Endothelial cell of umbilical vein (primary cell): ENCODE data around the gene SPINT2. TPM values are rescaled to one million over a fixed set of nuclear protein-coding genes. Genes with fewer than 3 reads are reported as not detected.

Source experiments
- BruUV-seq: library from RNA; stranded (reverse); fragments of 400-500 nt; replicated peaks from 2 replicates; lab custom pipeline; 2021; lab: Mats Ljungman, UMichigan
- CTCF ChIA-PET: fragments of 300-600, 350-600 bp; sonication (Branson Sonifier 250); formaldehyde crosslinking; loops from one replicate; lab custom pipeline; 2021; ENCODE audit warnings: antibody characterized with exemption, inconsistent platforms; lab: Charles Lee
- POLR2A ChIA-PET: fragments of 300-600, 350-600 bp; sonication (Branson Sonifier 250); formaldehyde crosslinking; loops from one replicate; lab custom pipeline; 2021; ENCODE audit warnings: antibody characterized with exemption, inconsistent platforms; lab: Charles Lee
- DNase-seq: peaks from one replicate; pipeline ENCODE4 v3.0.0-alpha.2; 2011; ENCODE audit warnings: low read depth, low spot score
- FAIRE-seq: peaks from 2 replicates; lab custom pipeline; 2011; peaks lifted over from hg19 to GRCh38; lab: Jason Lieb, UNC
- H2AFZ ChIP-seq: 2 replicates; pipeline ENCODE4 v1.6.0; 2012; ENCODE audit warnings: low read depth, low read length, control low read depth, inconsistent platforms
- H3K27ac ChIP-seq: 2 replicates; pipeline ENCODE4 v1.5.1; 2011; ENCODE audit warnings: low read depth, mild to moderate bottlenecking, control low read depth, low read length, moderate library complexity; ENCODE audit not compliant: insufficient read depth
- H3K27me3 ChIP-seq, 2 experiments: 2 replicates each; pipeline versions ENCODE4 v1.6.0 to v1.6.1; 2011; ENCODE audit warnings: low read length in 2 of 2, mixed read lengths in 1 of 2; ENCODE audit not compliant: control insufficient read depth in 2 of 2, insufficient read depth in 2 of 2
- H3K36me3 ChIP-seq, 2 experiments: 2 replicates in 1 of 2; 3 replicates in 1 of 2; pipeline ENCODE4 v1.5.1; 2011; ENCODE audit warnings: low read length in 2 of 2, mild to moderate bottlenecking in 1 of 2, moderate library complexity in 1 of 2; ENCODE audit not compliant: control insufficient read depth in 2 of 2, insufficient read depth in 2 of 2; ENCODE audit errors: extremely low read depth in 1 of 2
- H3K4me1 ChIP-seq: 3 replicates; pipeline ENCODE4 v1.5.1; 2011; ENCODE audit warnings: mild to moderate bottlenecking, low read length; ENCODE audit not compliant: control insufficient read depth, insufficient read depth; ENCODE audit errors: extremely low read depth
- H3K4me2 ChIP-seq: 2 replicates; pipeline ENCODE4 v1.6.1; 2011; ENCODE audit warnings: low read length, control low read depth, mixed read lengths; ENCODE audit not compliant: insufficient read depth
- H3K4me3 ChIP-seq, 3 experiments: fragments of 200-600 bp in 1 of 3; sonication (generic), shearing (Covaris generic) in 1 of 3; replicated peaks in 1 of 3; 2 replicates each; pipeline ENCODE4 v1.5.1; 2011 to 2016; ENCODE audit warnings: control low read depth in 3 of 3, low read length in 3 of 3, mild to moderate bottlenecking in 2 of 3, inconsistent platforms in 1 of 3, low read depth in 1 of 3, moderate library complexity in 1 of 3; ENCODE audit not compliant: insufficient read depth in 1 of 3
- H3K79me2 ChIP-seq: 2 replicates; pipeline ENCODE4 v1.6.0; 2012; ENCODE audit warnings: low read length, inconsistent platforms; ENCODE audit not compliant: control insufficient read depth, insufficient read depth
- H3K9ac ChIP-seq: replicated peaks from 2 replicates; pipeline ENCODE3; 2011; ENCODE audit warnings: low read length, control low read depth; ENCODE audit not compliant: insufficient read depth; ENCODE audit errors: extremely low read depth
- H3K9me1 ChIP-seq: replicated peaks from 3 replicates; pipeline ENCODE4 v1.6.0; 2011; ENCODE audit warnings: mild to moderate bottlenecking, low read length; ENCODE audit not compliant: control insufficient read depth, insufficient read depth; ENCODE audit errors: extremely low read depth
- H3K9me3 ChIP-seq: replicated peaks from 2 replicates; pipeline ENCODE4 v1.5.1; 2012; ENCODE audit warnings: low read length, inconsistent platforms; ENCODE audit not compliant: control insufficient read depth, insufficient read depth
- H4K20me1 ChIP-seq: replicated peaks from 2 replicates; pipeline ENCODE3; 2011; ENCODE audit warnings: mild to moderate bottlenecking, low read length; ENCODE audit not compliant: control insufficient read depth, insufficient read depth; ENCODE audit errors: extremely low read depth
- CTCF ChIP-seq, 2 donors: IDR thresholded peaks; 1 replicate in 1 of 2; 2 replicates in 1 of 2; pipeline ENCODE4 v1.5.1; 2011; ENCODE audit warnings: low read length in 2 of 2, mild to moderate bottlenecking in 2 of 2, moderate library complexity in 2 of 2, control low read depth in 1 of 2, inconsistent platforms in 1 of 2, low read depth in 1 of 2; ENCODE audit not compliant: insufficient read depth in 1 of 2; ENCODE audit errors: extremely low read depth in 1 of 2
- EZH2 ChIP-seq: IDR thresholded peaks from 2 replicates; pipeline ENCODE4 v1.6.1; 2012; ENCODE audit warnings: borderline replicate concordance, low read depth, mild to moderate bottlenecking, moderate library complexity, low read length, inconsistent platforms; ENCODE audit not compliant: severe bottlenecking
- GATA2 ChIP-seq: IDR thresholded peaks from 2 replicates; pipeline ENCODE4 v1.7.0; 2011; ENCODE audit warnings: low read depth, mild to moderate bottlenecking, moderate library complexity, mixed read lengths, low read length; ENCODE audit not compliant: insufficient read length, insufficient read depth
- JUN ChIP-seq: IDR thresholded peaks from 2 replicates; pipeline ENCODE4 v1.6.1; 2011; ENCODE audit warnings: borderline replicate concordance, low read depth; ENCODE audit not compliant: insufficient read length, insufficient read depth
- MAX ChIP-seq: IDR thresholded peaks from 2 replicates; pipeline ENCODE4 v1.6.1; 2011; ENCODE audit not compliant: insufficient read depth, insufficient read length
- MYC ChIP-seq: IDR thresholded peaks from one replicate; pipeline ENCODE4 v1.6.1; 2011; ENCODE audit warnings: mild to moderate bottlenecking, low read depth, low read length
- POLR2A ChIP-seq: IDR thresholded peaks from 2 replicates; pipeline ENCODE4 v1.6.1; 2012; ENCODE audit warnings: low read depth, mild to moderate bottlenecking, control low read depth, low read length
- POLR2AphosphoS5 ChIP-seq: IDR thresholded peaks from 2 replicates; pipeline ENCODE4 v1.6.1; 2012; ENCODE audit warnings: low read depth, mild to moderate bottlenecking, control low read depth, low read length, moderate library complexity; ENCODE audit not compliant: insufficient read depth
- dilution Hi-C: fragments of 300-500 bp; cut with MboI; formaldehyde crosslinking; loops from one replicate; pipeline ENCODE4 v1.15.0; 2019; ENCODE audit warnings: low sequenced_read_pairs; ENCODE audit not compliant: extremely low pct_ligation_motif_present
- intact Hi-C: fragments of 100-400 bp; cut with micrococcal nuclease; formaldehyde crosslinking; loops from one replicate; pipeline ENCODE4 v1.10.0; 2022
- polyA plus RNA-seq, 4 experiments: library from polyadenylated mRNA; depleted of rRNA in 3 of 4; stranded (reverse) in 3 of 4; unstranded in 1 of 4; fragments of >200 nt; gene quantifications; 2 replicates each; pipeline versions ENCODE4 v1.2.1 to v1.2.3, GENCODE V29; 2011 to 2012; ENCODE audit warnings: missing spikeins in 1 of 4
- total RNA-seq: library from RNA; stranded (reverse); gene quantifications from 2 replicates; pipeline ENCODE4 v1.2.3, GENCODE V29; 2021

SPINT2 gene
- total and polyA plus RNA-seq, 2 donors (not counting 3 experiments of a cell fraction or from before 2014, with no cell fraction given): 28.9 to 46.6 TPM

- Histone ChIP-seq H3K9me1 (no peaks in the 10 kb centered on the region), H3K4me3 (no peak overlapping the region), H4K20me1 (no peaks in the 10 kb centered on the region), H3K9me3 (no peaks in the 10 kb centered on the region), H3K9ac (no peak overlapping the region), H3K36me3 (no peaks in the 10 kb centered on the region), H3K27ac (no peak overlapping the region), H3K27me3 (peaks cover 9 to 14% of the 10 kb centered on the region in 2 experiments), H3K4me1 (peaks cover 12% of the 10 kb centered on the region), H2AFZ (no peak overlapping the region), H3K4me2 (no peak overlapping the region), H3K79me2 (no peaks in the 10 kb centered on the region)
- CTCF ChIA-PET: interaction anchor here (1.4 to 3.3 kb wide), 4 partner anchors 7 to 266 kb away, joined by 3 to 15 read pairs (median 8); partner anchors contain the start of genes CATSPERG and PSMD8
- FAIRE-seq (no peak), DNase-seq (no peak)
- intact Hi-C loops: loop anchor here (10.0 kb wide), 1 partner anchor 223 kb away; no protein-coding TSS in a partner anchor
- POLR2A ChIA-PET: no interaction called here
- BruUV-seq: no TSS peak
- TF ChIP-seq POLR2A: no peak
- TF ChIP-seq GATA2: no peak
- TF ChIP-seq POLR2AphosphoS5: no peak
- no peak for TF ChIP-seq MAX
- TF ChIP-seq MYC: no peak
- no peak for TF ChIP-seq JUN
- TF ChIP-seq EZH2: no peak
- no peak for TF ChIP-seq CTCF (IDR thresholded peaks at IDR 0.05; ENCODE audit: extremely low read depth in 1 of 2, insufficient read depth in 1 of 2, low read depth in 1 of 2, low read length in 2 of 2)
- dilution Hi-C loops: no loop called here
These were observed 36.4 kb upstream of the SPINT2 start for GRCh38 chr19:38228005-38228377.
